Activated CD4-positive, alpha-beta T cell treated with anti-CD3 and anti-CD28 coated beads, Interleukin-2, amount 10 ng/mL, durations not matched to agents 7 days and 5 days (primary cell): ENCODE measurements around the gene ABT1. TPM values are rescaled to one million over a fixed set of nuclear protein-coding genes. Genes with fewer than 3 reads are reported as not detected.

Experiments used
- CTCF ChIA-PET: fragments of 350-600 bp; sonication (Branson Sonifier 250); formaldehyde crosslinking; loops from one replicate; lab custom pipeline; 2021; ENCODE audit warnings: antibody characterized with exemption; lab: Charles Lee
- POLR2A ChIA-PET: fragments of 350-600 bp; sonication (Branson Sonifier 250); formaldehyde crosslinking; loops from one replicate; lab custom pipeline; 2021; ENCODE audit warnings: antibody characterized with exemption; lab: Charles Lee
- DNase-seq: peaks from one replicate; pipeline ENCODE4 v3.0.0-alpha.2; 2020
- H3K27ac Mint-ChIP-seq: one replicate; pipeline ENCODE4 v1.8.0; 2021; ENCODE audit warnings: mild to moderate bottlenecking, moderate library complexity, mixed read lengths
- H3K27me3 Mint-ChIP-seq: one replicate; pipeline ENCODE4 v1.8.0; 2021; ENCODE audit warnings: mixed read lengths
- H3K36me3 Mint-ChIP-seq: one replicate; pipeline ENCODE4 v1.8.0; 2021; ENCODE audit warnings: low read depth, mixed read lengths
- H3K4me1 Mint-ChIP-seq: one replicate; pipeline ENCODE4 v1.8.0; 2021; ENCODE audit warnings: mixed read lengths
- H3K4me3 Mint-ChIP-seq: one replicate; pipeline ENCODE4 v1.8.0; 2021; ENCODE audit warnings: mild to moderate bottlenecking, moderate library complexity, mixed read lengths
- H3K9me3 Mint-ChIP-seq: one replicate; pipeline ENCODE4 v1.8.0; 2021; ENCODE audit warnings: mixed read lengths
- total RNA-seq, 2 experiments: library from RNA; stranded (reverse); gene quantifications; one replicate each; pipeline ENCODE4 v1.2.3, GENCODE V29; 2021

Gene ABT1
- total RNA-seq, 2 experiments from 2014 or later: 24.9 to 27.4 TPM

- Mint-ChIP-seq H3K4me3 (no peak overlapping the region), H3K27ac (no peak overlapping the region), H3K27me3 (peaks cover 7% of the 10 kb centered on the region)
Measured at GRCh38 chr6:26556263-26557070, 40.3 kb upstream of the ABT1 start.

GRCh38 chr6:26561533-26562466 is 35.0 kb upstream of the ABT1 start:
- POLR2A ChIA-PET: no interaction called here
- Mint-ChIP-seq H3K36me3 (no peaks in the 10 kb centered on the region), H3K27me3 (peaks cover 10% of the 10 kb centered on the region), H3K27ac (no peak overlapping the region), H3K4me3 (no peak overlapping the region), H3K9me3 (no peaks in the 10 kb centered on the region), H3K4me1 (no peaks in the 10 kb centered on the region)
- CTCF ChIA-PET: interaction anchor here (0.8 kb wide), 1 partner anchor 10 kb away, joined by 3 read pairs; no protein-coding TSS in a partner anchor
- DNase-seq: no peak

More at GRCh38 chr6:26556263-26557070, 40.3 kb upstream of the ABT1 start:
- Mint-ChIP-seq H3K4me1 (peaks cover 9% of the 10 kb centered on the region), H3K9me3 (no peaks in the 10 kb centered on the region), H3K36me3 (no peaks in the 10 kb centered on the region)
- POLR2A ChIA-PET: no interaction called here
- CTCF ChIA-PET: interaction anchor here (0.7 to 1.4 kb wide), 5 partner anchors 9 to 215 kb away, joined by 3 to 5 read pairs (median 4); partner anchors contain the start of gene HMGN4
- no peak for DNase-seq

- no peak overlapping the region for H3K27ac Mint-ChIP-seq
- CTCF ChIA-PET: interaction anchor here (1.2 to 2.3 kb wide), 4 partner anchors 9 to 254 kb away, joined by 3 to 12 read pairs (median 8); no protein-coding TSS in a partner anchor
- no peak for DNase-seq
- H3K9me3 Mint-ChIP-seq: no peaks in the 10 kb centered on the region
- H3K4me1 Mint-ChIP-seq: peaks cover 7% of the 10 kb centered on the region
- no peak overlapping the region for H3K4me3 Mint-ChIP-seq
- peaks cover 1% of the 10 kb centered on the region for H3K36me3 Mint-ChIP-seq
- H3K27me3 Mint-ChIP-seq: peaks cover 12% of the 10 kb centered on the region
- POLR2A ChIA-PET: no interaction called here
Measured at GRCh38 chr6:26563488-26563887, 33.3 kb upstream of the ABT1 start.

- peaks cover 4% of the 10 kb centered on the region for H3K36me3 Mint-ChIP-seq
- H3K4me1 Mint-ChIP-seq: peaks cover 41% of the 10 kb centered on the region
- POLR2A ChIA-PET: interaction anchor here (1.2 kb wide), 1 partner anchor 16 kb away, joined by 7 read pairs; no protein-coding TSS in a partner anchor
- peak overlapping the region; percentile 90 for H3K4me3 Mint-ChIP-seq
- no peaks in the 10 kb centered on the region for H3K9me3 Mint-ChIP-seq
- peak; percentile 97 for DNase-seq
- H3K27ac Mint-ChIP-seq: peak overlapping the region; percentile 94
- CTCF ChIA-PET: interaction anchor here (0.6 to 3.2 kb wide), 25 partner anchors 8 to 565 kb away, joined by 3 to 25 read pairs (median 4); partner anchors contain the start of gene HMGN4
- peaks cover 7% of the 10 kb centered on the region for H3K27me3 Mint-ChIP-seq
Measured at GRCh38 chr6:26568601-26569432, 27.9 kb upstream of the ABT1 start.

- H3K4me3 Mint-ChIP-seq: peak overlapping the region; percentile 90
- H3K27me3 Mint-ChIP-seq: peaks cover 7% of the 10 kb centered on the region
- H3K27ac Mint-ChIP-seq: peak overlapping the region; percentile 94
- H3K4me1 Mint-ChIP-seq: peaks cover 41% of the 10 kb centered on the region
- ChIA-PET CTCF (interaction anchor here (0.6 to 3.2 kb wide), 16 partner anchors 13 to 565 kb away, joined by 3 to 25 read pairs (median 3); partner anchors contain the start of gene HMGN4), POLR2A (interaction anchor here (1.2 kb wide), 1 partner anchor 16 kb away, joined by 7 read pairs; no protein-coding TSS in a partner anchor)
- no peak for DNase-seq
- peaks cover 4% of the 10 kb centered on the region for H3K36me3 Mint-ChIP-seq
- no peaks in the 10 kb centered on the region for H3K9me3 Mint-ChIP-seq
Measured at GRCh38 chr6:26569433-26569764, 27.4 kb upstream of the ABT1 start.

GRCh38 chr6:26570027-26570809 is 26.5 kb upstream of the ABT1 start:
- POLR2A ChIA-PET: no interaction called here
- peaks cover 4% of the 10 kb centered on the region for H3K36me3 Mint-ChIP-seq
- DNase-seq: no peak
- H3K4me3 Mint-ChIP-seq: no peak overlapping the region
- H3K27ac Mint-ChIP-seq: no peak overlapping the region
- no peaks in the 10 kb centered on the region for H3K9me3 Mint-ChIP-seq
- H3K27me3 Mint-ChIP-seq: peaks cover 7% of the 10 kb centered on the region
- peaks cover 41% of the 10 kb centered on the region for H3K4me1 Mint-ChIP-seq
- CTCF ChIA-PET: interaction anchor here (0.6 to 3.2 kb wide), 11 partner anchors 14 to 260 kb away, joined by 3 to 25 read pairs (median 3); partner anchors contain the start of gene HMGN4

GRCh38 chr6:26571592-26572296 is 25.0 kb upstream of the ABT1 start:
- H3K9me3 Mint-ChIP-seq: no peaks in the 10 kb centered on the region
- H3K4me3 Mint-ChIP-seq: peak overlapping the region; percentile 78
- H3K27ac Mint-ChIP-seq: peak overlapping the region; percentile 82
- peak; percentile 30 for DNase-seq
- peaks cover 7% of the 10 kb centered on the region for H3K27me3 Mint-ChIP-seq
- H3K4me1 Mint-ChIP-seq: peaks cover 47% of the 10 kb centered on the region
- H3K36me3 Mint-ChIP-seq: peaks cover 4% of the 10 kb centered on the region
- CTCF ChIA-PET: interaction anchor here (0.6 to 2.5 kb wide), 17 partner anchors 8 to 391 kb away, joined by 3 to 20 read pairs (median 4); no protein-coding TSS in a partner anchor
- POLR2A ChIA-PET: no interaction called here

- H3K4me3 Mint-ChIP-seq: no peak overlapping the region
- peaks cover 11% of the 10 kb centered on the region for H3K9me3 Mint-ChIP-seq
- H3K4me1 Mint-ChIP-seq: peaks cover 38% of the 10 kb centered on the region
- DNase-seq: no peak
- peaks cover 1% of the 10 kb centered on the region for H3K36me3 Mint-ChIP-seq
- peaks cover 15% of the 10 kb centered on the region for H3K27me3 Mint-ChIP-seq
- POLR2A ChIA-PET: no interaction called here
- H3K27ac Mint-ChIP-seq: no peak overlapping the region
- CTCF ChIA-PET: interaction anchor here (0.7 to 1.4 kb wide), 3 partner anchors 20 to 904 kb away, joined by 3 to 4 read pairs (median 3); no protein-coding TSS in a partner anchor
Measured at GRCh38 chr6:26575494-26575939, 21.2 kb upstream of the ABT1 start.

- ChIA-PET POLR2A (no interaction called here), CTCF (interaction anchor here (1.0 to 4.5 kb wide), 6 partner anchors 8 to 304 kb away, joined by 3 to 42 read pairs (median 4); a partner anchor contains a TSS)
- Mint-ChIP-seq H3K27ac (no peak overlapping the region), H3K4me1 (peaks cover 37% of the 10 kb centered on the region), H3K9me3 (peaks cover 11% of the 10 kb centered on the region), H3K4me3 (no peak overlapping the region), H3K36me3 (peaks cover 1% of the 10 kb centered on the region), H3K27me3 (peaks cover 22% of the 10 kb centered on the region)
- DNase-seq: no peak
Measured at GRCh38 chr6:26576407-26576843, 20.3 kb upstream of the ABT1 start.

GRCh38 chr6:26576929-26577719 is 19.6 kb upstream of the ABT1 start:
- ChIA-PET CTCF (interaction anchor here (1.0 to 4.5 kb wide), 8 partner anchors 8 to 304 kb away, joined by 3 to 42 read pairs (median 4); a partner anchor contains a TSS), POLR2A (interaction anchor here (0.6 to 0.8 kb wide), 2 partner anchors 24 to 268 kb away, joined by 3 to 4 read pairs; no protein-coding TSS in a partner anchor)
- Mint-ChIP-seq H3K4me3 (peak overlapping the region; percentile 65), H3K27ac (peak overlapping the region; percentile 10), H3K4me1 (peaks cover 30% of the 10 kb centered on the region), H3K27me3 (peaks cover 24% of the 10 kb centered on the region), H3K36me3 (peaks cover 1% of the 10 kb centered on the region), H3K9me3 (peaks cover 11% of the 10 kb centered on the region)
- peak; percentile 43 for DNase-seq
